ENCODE data around the gene POU2F1.

The POU2F1 gene

DNA sequence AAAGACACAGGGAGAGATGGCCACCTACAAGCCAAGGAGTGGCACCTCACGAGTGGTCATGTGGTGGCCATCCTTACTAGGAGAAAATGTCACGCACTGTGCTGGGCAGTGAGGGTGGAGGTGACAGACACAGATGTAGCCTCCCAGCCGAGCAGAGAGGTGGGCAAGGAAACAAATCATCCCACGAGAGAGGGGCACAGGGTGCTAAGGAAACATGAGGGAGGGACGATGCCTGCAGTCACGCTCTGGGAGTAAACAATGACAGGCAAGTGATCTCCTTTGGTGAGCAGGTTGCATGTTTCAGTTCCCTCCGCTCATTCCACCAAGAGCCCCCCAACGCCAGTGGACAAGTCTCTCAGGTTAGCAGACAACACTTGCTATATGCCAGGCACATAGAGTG is 231.8 kb downstream of the POU2F1 start:
- no peak for DNase-seq

- DNase-seq, result peak; percentile 49
Measured at GRCh38 chr1:167453123-167453522, 232.4 kb downstream of the POU2F1 start.

- DNase-seq, result no peak
Measured at GRCh38 chr1:167454304-167454893, 233.7 kb downstream of the POU2F1 start.

DNA sequence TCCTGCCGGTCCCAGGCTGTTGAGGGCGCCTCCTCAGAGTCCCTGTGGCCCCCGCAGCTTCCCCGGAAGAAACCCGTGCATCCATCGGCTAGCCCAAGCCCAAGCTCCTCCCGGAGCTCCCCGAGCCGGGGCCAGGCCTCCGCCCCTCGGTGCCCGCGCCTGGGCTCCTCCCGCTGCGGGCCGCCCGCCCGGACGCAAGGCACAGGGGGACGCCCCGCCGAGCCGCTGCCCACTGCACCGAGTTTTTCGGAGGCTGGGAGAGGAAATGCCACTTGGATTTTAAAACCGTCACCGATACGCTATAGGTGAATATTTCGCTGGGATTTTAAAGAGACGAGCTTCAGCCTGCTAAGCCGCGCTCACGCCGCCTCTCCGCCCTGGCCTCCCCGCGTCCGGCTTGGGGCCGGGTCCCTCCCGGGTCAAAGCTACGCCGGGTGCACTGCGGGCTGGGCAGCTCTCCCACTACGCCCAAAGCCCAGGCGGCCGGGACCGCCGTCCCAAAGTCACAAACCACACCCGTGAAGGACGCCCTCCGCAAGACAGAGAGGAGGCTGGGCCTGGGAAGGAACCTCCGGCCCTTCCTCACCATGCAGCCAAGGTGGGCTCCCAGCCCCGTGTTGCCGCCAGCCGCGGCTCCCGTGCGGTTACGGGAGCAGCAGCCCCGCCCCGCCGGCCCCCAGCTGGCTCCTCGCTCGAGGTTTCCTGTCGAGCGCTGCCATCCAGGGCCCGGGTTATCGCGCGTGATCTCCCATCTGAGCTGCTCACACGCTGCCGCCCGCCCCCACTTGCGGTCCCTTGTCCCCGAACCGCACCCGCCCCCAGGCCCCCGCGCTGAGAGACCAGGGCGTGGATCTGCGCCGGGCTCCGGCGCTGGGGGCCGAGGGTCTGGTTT is 234.5 kb downstream of the POU2F1 start:
- peak; percentile 73 for DNase-seq

DNA sequence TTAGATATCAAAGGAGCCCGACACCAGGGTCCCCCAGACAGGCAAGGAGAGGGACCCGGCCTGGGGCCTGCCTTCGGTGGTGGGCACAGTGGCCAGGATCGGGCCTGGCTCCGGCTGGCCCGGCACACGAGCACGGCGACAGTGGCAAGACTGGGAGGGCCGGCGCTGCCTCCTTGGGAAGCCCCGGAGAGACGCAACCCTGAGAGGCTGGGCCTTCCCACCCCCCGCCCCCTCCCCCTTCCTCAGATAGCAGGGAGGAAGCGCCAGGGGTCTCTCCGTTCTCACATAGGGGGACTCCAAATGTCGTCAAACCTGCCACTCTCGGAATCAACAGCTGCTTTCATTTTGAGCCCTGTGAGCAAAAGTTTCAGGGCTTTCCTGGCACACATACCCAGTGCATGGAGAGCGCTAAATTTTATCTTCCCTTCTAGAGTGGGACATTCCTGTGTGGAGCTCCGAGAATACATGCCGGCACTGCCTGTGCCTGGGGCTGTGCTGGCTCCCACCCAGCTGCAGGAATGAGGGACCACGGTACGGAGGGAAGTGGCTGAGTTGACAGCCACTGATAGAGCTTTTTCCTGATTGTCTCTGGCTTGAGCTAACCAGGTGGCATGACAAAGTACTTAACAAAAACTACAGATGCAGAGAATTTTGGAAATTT is 235.2 kb downstream of the POU2F1 start:
- peak; percentile 45 for DNase-seq

DNA sequence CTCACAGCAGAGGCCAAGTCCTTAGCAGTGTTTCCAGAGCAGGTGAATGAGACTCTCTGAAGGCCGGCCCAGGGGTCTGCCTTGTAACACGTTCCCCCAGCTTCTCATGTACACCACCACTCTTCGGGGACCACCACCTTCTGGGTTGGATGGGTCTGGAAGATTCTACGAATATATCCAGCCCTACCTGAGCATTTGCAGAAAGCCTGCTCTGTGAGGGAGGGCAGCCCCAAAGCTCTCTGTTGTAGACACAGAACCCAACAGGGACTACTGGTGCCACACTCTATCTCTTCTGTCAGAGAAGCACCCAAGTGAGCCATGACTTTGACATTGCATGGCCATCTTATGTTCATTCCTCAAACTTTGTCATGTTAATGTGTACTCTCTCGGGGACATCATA is 235.8 kb downstream of the POU2F1 start:
- DNase-seq, result no peak

GRCh38 chr1:167456926-167457325 is 236.2 kb downstream of the POU2F1 start:
- DNase-seq, result no peak

DNA sequence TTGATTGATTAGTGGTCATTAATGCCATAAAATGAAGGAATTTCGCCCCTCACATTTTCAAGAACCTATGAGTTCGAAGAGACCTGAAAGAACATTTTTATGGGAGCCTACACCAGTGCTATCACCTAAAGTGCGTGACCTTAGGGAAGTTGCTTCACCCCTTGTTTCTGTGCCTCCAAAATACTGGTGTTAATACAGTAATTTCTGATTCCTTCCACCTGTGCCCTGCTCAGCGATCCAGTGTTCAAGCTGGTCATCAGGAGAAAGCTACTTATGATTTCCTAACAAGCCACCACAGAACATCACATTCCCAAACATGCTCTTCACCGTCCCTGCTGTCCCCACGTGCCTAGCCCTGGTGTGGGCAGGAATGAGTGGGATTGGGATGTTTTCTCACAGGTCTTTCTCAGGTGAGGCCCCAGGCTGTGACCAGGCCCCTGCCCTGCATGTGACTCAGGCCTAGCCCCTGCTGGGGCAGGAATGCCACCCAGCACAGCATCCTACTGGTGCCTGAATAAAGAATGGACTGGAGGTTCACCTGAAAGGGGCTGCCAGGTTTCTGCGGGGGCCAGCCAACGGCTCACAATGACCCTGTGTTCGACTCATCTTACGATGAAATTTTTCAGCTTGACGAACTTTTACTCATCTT is 237.4 kb downstream of the POU2F1 start:
- no peak for DNase-seq

GRCh38 chr1:167460836-167461235 is 240.2 kb downstream of the POU2F1 start:
- no peak for DNase-seq

DNA sequence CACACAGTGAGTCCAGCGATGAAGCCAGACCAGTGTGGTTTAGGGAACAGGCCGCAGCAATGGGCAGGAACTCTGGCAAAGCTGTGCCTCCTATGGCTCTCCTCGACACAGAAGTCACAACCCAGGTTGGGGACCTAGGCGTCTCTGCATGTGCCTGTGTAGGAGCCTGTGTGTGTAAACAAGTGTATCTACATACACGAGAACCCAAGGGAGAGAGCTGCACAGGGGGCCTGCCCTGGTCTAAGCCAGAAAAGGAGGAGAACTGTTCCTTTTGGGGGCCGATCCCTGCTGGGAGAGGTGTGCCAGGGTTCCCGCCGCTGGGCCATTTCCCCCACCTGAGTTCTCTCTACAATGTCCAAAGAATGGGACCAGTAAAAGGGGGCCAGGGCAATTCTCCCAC is 241.7 kb downstream of the POU2F1 start:
- DNase-seq, result no peak

- DNase-seq, result no peak
Measured at GRCh38 chr1:167463080-167463479, 242.4 kb downstream of the POU2F1 start.

GRCh38 chr1:167463875-167464575 is 243.3 kb downstream of the POU2F1 start:
- no peak for DNase-seq

DNA sequence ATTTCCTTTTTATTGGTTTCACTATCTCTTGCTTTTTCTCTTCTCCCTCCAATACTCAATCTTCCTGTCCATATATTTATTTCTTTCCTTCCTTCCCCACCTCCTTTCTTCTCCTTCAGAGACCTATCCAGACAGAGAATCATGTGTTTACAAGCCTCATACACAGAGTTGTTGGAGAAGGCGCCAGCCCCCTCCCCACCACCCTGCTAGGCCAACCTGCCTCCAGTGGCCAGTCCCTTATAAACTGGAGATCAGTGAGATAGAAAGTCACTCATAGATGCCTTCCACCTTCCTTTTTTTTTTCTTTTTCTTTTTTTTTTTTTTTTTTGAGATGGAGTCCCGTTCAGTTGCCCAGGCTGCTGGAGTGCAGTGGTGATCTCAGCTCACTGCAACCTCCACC is 244.3 kb downstream of the POU2F1 start:
- DNase-seq, result no peak

DNA sequence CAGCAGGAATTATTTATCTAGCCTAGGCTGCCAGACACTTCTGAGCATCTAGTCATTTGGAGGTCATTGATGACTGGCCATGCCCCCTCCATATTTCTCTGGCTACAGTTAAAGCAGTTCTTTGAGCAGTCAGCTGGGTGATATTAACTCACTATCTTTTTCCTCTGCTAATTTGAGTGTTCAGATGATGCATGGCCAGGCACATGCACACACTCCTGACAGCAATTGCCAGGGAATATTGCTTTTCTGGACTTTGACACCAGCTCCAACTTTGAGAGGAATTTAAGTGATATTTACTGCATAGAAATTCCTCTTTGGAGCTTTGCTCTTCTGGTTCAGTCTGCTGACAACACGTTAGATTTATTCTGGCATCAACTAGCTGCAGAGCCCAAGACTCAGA is 245.1 kb downstream of the POU2F1 start:
- no peak for DNase-seq

DNA sequence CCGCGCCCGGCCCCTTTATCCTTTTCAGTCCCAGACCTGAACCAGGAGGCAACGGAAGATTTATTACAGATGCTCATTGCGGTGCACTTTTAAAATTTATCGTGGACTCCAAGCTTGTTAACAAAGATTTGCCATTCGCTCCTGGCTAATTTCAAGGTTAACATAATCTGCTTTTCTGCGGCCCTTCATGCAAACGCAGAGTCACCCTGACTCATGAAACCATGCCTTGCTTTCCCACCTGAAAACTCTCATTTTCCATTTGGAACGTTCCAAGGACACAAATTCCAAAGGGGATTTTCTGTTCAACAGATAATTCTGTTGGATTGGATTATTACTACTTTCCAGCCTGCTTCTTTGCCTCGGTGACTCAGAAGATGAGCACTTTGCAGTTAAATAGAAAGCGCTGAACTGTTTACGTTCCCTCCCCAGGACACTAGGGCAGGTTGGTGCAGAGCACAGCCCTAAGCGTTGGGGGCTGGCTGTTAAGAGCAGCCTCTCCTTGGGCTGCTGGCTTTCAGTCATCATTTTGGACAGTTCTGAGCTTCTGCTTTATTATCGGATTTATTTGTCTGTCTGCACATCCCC is 246.5 kb downstream of the POU2F1 start:
- no peak for DNase-seq

- DNase-seq, result no peak
Measured at GRCh38 chr1:167467752-167468151, 247.1 kb downstream of the POU2F1 start.

- DNase-seq, result no peak
Measured at GRCh38 chr1:167469280-167469965, 248.7 kb downstream of the POU2F1 start.

- DNase-seq, result no peak
Measured at GRCh38 chr1:167471568-167471967, 250.9 kb downstream of the POU2F1 start.

- no peak for DNase-seq
Measured at GRCh38 chr1:167472752-167473521, 252.3 kb downstream of the POU2F1 start.

GRCh38 chr1:167473761-167474160 is 253.1 kb downstream of the POU2F1 start:
- DNase-seq, result no peak

DNA sequence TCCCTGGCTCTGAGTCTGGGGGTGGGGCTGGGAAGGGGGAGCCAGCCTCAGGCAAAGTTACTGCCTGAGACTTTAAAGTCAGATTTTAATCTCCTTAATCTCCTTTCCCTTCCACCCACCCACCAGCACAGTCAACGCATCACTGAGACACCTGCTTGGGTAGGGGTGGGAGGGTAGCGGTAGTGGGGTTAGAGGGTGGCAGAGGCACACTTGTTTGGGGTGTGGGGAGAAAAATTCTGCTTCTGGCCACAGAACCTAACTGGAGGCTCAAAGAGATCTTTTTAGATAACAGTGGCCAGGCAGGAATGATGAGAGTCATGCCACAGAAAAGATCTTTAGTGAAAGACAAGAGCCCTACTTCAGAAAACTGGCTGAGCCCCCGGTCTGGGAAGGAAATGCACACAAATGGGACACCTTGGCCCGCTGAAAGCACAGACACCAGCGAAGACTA is 253.5 kb downstream of the POU2F1 start:
- DNase-seq, result peak; percentile 43

All from CD4-positive, alpha-beta T cell treated with Interleukin-4 for 4 hours (primary cell).